Measurements from ENCODE around the gene ZC3H10.

DNA sequence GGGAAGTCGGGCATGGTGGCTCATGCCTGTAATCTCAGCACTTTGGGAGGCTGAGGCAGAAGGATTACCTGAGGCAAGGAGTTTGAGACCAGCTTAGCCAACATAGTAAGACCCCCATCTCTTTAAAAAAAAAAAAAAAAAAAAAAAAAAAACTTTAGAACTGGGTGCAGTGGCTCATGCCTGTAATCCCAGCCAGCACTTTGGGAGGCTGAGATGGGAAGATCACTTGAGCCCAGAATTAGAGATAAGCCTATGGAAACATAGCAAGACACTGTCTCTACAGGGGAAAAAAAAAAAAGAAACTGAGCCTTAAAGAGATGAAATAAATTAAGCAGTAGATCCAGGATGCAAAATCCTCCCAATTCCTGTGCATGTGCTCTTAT, 15.4 kb upstream of the ZC3H10 start:
- TF ChIP-seq POLR2A (IDR thresholded peaks at IDR 0.05; ENCODE audit: low read length) = no peak
- no peak for TF ChIP-seq GATA1 (IDR thresholded peaks at IDR 0.05; ENCODE audit: low read depth, low read length)

Measured in erythroblast (primary cell).